HG03135 (cell line): ENCODE results near the gene RUNX1.

Source experiments
- ATAC-seq: cut with Tn5 transposase; IDR thresholded peaks from one replicate; pipeline ENCODE4 v1.9.1; 2021; ENCODE audit warnings: mild to moderate bottlenecking, moderate library complexity; ENCODE audit not compliant: unreplicated experiment

Gene RUNX1

DNA sequence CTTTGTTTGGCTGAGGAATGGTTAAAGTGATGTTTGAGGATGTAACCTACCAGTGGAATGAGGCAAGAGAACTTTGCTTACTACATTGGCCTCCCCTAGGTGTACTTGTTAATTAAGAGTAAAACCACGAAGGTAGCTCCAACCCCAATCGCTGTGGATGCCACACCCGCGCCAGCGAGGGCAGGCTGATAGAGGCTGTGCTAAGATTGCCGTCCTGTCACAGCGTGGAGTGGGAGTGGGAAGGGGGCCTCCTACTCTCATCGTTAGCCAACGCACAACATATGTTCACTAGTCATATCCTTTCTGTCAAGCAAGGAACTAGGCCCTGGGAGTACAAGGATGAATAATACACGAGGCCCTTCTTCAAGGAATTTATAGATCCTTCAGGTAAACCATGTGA lies 99.6 kb downstream of the RUNX1 start:
- no peak for ATAC-seq

DNA sequence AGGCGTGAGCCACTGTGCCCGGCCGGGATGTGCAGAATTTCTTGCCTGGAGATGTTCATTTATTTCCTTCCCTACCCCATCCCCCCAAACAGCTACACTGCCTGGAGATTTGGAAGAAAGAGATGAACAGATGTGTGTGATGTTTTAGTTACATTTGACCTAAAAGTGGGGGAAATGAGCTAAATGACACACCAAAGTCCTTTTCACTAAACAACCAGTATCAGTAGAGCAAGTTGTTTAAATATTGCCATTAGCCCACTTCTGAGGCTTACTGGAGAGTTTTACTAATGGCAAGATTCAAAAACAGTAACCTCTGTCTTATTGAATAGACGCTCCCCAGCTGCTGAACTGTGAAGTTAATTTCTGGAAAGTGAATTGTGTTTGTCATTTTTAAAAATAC lies 100.1 kb downstream of the RUNX1 start:
- no peak for ATAC-seq

DNA sequence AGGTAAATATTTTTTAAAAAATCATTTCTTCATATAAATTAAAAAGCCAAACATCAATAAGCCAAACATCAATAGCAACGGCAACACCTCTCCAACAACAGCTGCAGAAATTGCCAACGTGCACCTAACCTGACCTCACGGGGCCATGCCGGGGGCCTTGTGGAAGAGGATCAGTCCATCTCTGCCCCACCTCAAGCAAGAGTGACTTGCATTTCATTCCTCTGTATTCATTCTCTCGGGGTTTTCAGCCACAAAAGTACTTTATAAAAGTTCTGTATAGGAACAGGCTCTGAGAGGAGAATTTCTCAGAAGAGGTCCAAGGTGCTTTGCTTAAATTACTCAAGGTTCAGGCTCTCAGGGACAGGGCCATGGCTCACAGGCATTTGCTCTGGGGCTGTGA lies 100.9 kb downstream of the RUNX1 start:
- no peak for ATAC-seq

DNA sequence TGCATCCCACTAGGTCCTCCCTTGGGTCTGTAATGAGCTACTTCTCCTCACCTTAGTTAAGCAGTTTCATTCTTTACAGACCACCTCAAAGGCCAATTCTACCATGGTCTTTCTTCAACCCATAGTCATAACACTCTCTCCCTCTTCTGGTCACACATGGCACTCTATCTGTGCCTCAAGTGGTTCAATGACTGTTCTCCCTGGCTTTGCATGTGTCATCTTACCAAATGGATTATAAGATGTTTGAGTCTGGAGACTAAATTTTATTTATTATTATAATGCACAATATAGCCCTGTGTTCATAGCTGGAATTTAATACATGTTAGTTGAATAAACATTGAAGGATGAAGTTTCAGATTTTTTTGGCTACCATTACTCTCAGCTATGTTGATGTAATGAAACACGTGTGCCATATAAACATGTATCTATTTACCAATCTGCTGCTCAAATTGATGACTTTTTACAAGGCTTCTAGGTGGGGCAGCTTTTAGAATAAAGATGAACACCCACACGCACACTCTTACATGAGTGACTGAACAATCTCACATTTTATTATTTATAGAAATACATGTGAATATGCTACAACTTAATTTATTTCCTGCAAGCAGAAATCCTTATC lies 102.1 kb downstream of the RUNX1 start:
- no peak for ATAC-seq

DNA sequence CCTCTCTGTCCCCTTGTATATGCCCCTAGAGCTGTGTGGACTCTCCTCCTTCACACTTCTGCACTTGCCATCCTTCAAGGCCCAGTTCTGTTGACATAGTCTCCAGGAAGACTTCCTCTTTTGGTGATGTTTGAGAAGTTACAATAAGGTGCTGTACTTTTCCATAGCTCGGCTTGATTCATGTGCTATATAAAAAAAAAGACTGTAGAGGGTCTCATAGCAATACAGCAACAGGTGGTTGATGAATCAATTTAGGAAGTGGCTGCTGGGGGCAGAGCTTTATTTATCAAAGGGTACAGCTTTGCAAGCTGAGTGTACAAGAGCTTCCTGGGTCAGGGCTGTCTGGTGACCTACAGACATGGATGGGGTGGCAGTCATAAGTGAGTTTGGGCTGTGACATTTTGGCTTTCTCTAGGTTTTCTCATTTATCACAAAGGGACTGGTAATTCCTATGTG lies 102.7 kb downstream of the RUNX1 start:
- ATAC-seq: no peak

DNA sequence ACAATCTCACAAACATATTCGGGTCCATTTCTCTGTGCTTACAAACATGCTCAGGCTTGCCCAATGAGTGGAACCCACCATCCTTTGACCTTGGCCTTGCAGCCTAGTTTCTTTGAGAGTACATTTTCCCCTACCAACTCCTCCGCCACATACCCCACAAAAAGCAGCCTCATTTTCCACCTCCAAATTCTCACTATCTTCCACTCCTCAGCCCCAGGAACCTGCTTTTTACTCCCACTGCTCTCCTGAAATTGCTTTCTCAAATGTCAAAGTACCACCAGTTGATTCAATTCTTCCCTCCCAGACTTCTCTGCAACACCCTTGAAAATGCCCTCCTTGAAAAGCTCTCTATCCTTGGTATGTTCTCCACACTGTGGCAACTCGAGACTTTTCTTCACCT lies 103.8 kb downstream of the RUNX1 start:
- ATAC-seq: no peak

DNA sequence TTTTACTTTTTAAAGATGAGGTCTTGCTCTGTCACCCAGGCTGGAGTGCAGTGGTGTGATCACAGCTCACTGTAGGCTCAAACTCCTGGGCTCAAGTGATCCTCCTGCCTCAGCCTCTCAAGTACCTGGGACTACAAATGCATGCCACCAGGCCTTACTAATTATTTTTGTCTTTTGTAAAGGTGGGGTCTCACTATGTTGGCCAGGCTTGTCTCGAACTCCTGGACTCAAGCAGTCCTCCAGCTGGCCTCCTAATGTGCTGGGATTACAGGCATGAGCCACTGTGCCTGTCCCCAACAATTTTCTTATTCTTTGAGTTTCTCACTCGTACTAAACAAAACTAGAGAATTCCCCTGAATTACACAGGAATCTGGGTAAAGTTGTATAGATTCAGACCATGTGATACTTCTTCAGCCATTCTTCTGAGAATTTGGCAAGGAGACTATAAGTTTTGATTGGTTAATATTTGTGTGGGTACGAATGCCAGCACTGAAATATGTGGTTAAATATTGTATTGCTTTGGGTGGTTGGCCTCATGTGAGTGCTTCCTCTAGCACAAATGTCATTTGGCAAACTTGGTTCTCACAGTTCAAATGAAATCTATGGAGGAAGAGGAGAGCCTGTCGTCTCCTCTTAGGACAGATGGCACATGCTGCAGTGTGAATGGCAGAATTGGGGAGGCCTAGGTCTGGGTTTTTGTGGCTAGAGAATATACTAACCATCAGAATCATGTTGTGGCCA lies 104.9 kb downstream of the RUNX1 start:
- no peak for ATAC-seq

DNA sequence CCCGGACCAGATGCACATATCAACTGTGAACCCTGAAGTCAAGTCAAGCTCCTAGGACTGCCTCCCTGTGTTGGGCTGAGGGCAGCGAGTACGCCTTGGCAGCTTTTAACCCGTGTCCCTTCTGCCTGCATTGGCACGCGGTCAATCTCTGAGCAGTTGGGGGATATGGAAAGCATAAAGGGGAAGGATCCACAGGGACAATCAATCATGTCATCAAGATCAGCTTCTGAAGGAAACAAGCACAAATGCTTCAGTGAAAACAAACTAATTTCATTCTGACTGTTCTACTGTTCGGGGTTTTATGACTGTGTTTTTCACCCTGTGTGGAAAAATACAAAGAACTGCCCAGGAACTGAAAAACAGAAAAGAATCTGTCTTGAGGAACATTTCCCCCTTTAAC lies 106.2 kb downstream of the RUNX1 start:
- ATAC-seq: no peak

DNA sequence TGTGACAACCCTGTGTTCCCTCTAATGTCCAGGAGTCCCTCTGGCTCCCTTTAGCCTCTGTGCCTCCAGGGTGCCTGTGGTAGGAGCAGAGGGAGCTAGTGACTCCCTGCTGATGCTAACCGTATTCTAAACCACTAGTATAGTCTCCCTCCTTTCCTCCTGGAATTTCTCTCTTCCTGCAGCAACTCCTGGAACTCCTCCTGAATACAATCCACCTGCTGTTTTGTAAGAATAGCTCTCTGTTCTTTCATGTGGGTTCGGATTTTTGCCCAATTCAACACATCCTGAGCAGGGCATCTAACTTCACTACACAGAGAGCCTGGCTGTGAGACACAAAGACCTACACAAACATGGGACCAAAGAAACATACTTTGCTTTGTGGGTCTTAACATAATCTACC lies 107.9 kb downstream of the RUNX1 start:
- no peak for ATAC-seq

DNA sequence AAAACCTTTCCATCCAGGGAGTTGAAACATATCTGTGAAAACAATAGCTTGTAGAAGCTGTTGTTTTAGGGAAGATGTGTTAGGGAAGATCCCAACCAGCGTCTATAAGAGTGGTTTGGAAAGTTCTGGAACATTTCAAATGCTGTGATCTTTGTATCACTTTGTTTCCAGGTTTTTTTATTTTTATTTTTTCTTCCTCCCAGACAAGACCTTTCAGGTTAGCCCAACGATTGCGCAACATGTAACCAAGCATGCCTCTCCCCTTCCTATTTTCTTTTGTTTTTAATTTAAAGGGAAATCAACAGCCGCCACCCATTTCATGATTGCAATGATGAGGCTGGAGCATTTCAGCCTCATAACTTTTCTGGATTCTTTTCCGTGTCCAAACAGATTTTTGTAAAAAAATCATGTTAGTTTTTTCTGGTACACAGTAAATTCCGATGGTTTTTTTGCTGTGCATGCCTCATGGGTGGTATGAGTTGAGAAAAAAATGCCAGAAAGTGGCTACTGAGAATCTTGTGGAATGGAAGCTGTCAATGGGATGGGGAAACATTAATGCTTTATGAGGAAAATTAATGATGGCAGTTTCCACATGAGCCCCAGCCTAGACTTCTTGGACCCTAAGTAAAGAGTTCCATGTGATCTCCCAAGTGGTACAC lies 109.3 kb downstream of the RUNX1 start:
- no peak for ATAC-seq

DNA sequence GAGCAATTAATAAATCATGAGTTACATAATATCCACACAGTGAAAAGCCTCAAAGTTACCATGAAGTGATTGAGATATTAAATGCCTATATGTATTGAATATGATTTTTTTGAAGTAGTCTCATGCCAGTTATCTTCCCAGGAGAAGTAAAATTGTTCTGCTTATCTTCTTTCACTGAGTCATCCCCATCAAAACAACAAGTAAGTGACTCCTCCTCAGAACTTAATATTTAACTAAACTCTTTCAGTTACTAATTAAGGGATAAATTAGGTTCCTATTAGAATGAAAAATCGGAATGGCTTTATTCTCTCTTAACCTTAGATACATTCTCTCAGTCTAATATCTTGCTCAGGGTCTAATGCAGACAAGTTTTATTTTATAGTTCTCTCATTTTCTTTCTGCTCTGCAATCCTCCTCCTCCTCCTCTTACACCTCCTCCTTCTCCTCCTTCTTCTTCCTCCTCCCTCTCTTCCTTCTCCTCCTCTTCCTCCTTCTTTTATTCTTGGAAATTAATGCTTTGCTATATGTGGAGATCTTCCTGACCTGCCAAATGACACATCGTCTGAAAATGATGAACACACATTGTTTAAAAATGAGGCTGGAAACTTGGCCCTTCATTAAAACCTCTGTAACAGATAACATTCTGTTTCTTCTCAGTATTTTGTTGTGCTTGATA lies 110.9 kb downstream of the RUNX1 start:
- ATAC-seq: no peak

DNA sequence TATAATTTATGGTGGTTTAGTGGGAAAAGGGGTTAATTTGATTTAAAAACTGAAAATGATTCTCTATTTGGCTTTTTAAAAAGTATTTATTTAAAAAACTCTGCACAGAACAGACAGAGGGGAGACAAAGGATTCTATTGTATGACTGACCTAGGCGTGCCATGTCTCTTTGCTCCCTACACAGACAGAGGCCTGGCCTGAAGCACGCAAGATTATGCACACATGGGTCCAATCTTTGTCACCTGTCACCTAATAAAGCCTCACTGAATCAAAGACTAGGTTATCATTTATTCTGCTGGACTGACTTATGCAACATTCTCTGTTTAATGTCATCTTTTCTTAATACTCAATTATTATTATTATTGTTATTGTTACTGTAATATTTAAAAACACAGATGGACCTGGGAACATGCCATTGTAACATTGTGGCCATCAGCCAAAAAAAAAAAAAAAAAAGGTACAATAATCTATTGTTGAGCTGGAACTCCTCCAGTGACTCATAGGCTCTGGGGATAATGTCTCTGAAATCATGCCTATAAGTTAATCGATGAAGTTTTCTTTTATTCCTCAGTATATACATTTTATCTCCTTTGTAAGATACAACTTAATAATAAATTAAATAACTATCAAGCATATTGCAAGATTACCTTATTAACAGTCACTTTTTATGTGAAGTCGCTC lies 112.1 kb downstream of the RUNX1 start:
- ATAC-seq: no peak

DNA sequence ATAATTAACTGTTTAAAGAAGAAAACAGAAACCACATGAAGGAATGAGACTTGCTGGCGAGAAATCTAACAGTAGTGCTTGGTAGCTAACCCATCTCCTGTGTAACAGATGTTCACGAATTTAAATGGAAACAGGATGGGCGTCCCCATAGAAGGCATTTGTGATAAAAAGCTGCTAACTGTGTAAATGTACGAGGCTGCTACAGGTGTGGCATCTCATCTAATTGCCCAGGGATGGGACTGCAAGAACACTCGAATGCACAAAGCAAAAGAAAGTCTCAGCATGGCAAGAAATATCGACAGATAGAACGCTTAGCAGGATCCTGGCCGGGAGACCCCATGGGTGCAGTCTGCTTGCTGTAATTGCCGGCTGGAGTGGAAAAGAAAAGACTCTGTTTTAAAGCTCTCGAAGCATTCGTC lies 112.7 kb downstream of the RUNX1 start:
- ATAC-seq: no peak

DNA sequence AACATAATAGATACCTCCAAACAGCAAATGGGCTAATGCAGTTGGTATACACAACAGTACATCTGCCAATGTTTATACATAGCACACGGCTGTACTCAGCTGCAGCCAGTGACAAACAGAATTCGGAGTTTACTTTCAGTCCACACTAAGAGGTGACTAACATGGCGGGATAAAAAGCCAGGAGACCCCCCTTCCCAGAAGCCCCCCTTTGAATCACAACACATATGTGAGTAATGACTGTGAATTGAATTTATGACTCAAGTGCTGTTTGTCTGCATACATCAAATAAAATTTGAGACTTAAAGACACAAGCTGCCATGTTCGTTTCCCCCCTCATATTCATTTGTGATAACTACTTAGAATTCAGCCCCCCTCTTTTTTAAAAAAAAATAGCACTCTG lies 113.2 kb downstream of the RUNX1 start:
- ATAC-seq: no peak

DNA sequence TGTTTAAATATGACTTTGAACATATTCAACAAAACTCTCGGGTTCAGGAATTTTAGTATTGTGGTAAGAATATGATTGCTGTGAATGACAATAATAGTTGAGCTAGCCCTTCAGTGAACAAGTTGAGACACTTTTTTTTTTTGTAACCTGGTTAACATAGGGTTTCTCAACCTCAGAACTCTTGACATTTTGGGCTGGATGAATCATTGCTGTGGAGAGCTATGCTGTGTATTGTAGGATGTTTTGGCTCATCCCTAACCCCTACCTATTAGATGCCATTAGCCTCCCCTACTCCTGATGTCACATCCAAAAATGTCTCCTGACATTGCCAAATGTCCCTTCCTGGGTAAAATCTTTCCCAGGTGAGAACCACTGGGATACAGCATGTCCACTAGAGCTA lies 113.7 kb downstream of the RUNX1 start:
- no peak for ATAC-seq

DNA sequence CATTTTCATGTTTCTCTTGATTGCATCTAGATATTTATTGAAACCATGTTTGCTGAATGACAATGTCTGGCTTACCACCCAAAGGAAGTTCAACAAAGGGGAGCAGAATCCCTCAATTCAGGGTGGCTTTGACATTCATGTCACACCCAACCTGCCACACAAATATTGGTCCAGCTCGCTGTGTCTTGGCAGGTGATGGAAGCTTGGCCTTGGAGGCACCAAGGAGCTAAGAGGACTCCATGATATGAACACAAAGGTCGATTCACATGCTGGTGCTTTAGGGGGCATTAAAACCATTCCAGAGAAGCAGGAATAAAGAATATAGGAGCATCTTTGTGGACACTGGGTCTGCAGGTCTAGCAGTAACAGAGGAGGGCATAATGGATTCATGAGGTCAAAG lies 114.8 kb downstream of the RUNX1 start:
- ATAC-seq: no peak

DNA sequence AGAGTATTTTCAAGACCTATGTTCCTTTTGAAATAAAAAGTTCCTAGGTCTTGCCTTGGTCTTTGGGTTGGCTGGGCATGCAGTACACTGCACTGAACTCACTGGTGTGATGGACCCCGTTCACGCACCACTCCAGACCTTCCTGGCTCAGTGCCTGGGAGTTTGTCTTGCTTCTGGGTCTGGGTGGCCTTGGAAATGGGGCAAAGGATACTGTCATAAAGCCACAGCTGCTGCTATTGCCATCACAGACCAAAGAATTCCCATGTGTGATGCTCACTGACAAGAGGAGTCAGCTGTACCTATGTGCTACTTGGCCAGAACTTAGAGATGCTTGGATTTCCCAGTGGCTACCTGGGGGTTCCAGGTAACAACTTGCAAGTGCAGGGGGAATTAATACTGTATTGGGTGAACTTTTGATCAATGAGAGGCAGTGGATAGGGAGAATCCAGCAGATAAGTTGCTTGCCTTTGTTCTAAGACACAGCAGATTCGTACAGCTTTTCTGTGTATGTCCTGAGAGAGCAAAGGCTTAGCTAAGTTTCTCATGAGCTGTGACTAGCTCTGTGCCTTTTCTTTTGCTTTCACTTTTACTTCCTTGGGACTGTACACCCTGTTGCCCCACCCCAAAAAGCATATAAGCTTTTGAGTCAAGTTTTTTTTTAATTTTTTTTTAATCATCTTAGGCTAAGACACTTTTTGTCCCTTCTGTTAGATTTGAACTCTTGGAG lies 115.3 kb downstream of the RUNX1 start:
- ATAC-seq: no peak

DNA sequence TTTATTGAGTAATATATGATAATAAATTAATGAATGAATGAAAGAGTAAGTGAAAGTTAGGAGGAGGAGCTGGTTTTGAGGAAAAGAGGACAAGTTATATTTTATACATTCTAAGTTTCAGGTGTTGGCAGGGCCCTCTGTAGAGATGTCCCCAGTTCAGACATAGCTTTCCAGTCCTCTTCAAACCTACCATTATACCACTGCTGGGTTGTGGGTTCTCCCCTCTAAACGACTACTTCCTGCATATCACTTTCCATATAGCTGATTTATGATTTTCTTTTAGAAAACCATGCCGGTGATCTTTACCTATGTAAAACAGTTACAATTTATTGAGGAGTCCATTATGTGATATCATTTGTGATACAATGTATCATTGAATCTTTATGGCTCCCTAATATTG lies 116.9 kb downstream of the RUNX1 start:
- no peak for ATAC-seq

DNA sequence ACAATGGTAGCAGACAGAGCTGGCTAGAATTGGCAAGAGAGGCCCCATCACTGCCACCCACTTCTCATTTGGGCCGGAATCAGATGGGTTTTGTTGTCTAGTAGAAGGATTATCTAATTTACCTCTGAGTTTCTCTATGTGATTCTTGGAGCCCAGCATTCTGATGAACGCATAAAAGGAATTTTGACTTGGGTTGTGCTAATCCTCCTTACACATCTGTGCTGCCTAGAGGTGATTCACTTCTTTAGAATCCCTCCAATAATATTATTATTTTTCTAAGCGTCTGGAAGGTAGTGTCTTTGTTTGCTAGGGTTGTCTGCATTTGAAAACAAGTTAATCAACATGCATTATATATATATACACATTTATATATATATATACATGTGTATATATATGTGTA lies 118.1 kb downstream of the RUNX1 start:
- no peak for ATAC-seq

DNA sequence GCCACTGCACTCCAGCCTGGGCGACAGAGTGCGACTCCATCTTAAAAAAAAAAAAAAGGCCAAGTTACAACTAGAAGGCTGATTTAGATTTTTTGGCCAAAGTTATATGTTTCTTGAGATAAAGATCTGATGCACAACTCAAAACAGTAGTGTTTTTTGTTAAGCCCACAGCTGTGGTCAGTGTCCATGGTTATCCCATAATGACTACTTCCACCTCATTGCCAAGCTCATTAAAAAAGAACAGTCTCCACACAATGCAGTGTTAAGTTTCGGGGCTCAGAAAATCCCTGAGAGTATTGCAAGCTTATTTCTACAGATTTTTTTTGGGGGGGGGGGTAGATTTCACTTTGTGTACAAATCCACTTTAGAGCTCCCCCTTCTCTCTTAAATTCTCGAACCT lies 120.5 kb downstream of the RUNX1 start:
- ATAC-seq: no peak

DNA sequence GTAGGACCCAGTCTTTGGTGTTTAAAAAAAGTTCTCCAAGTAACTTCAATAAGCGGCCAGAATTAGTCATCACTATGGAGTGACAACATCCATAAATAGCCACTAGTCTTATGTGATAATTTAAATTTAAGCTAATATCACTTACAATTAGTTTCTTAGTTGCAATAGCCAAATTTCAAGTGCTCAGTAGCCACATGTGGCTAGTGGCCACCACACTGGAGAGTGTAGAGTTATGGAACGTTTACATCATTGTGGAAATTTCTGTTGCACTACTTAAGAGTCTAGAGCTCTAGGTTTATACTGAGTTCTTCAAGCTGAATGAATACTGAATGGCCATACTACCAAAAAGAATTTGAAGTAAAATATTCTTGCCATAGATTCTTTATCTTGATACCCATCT lies 121.1 kb downstream of the RUNX1 start:
- no peak for ATAC-seq
